NOMO-1 treated with DMSO at 0.1 percent for 48 hours (cell line): ENCODE results near the gene NAA10.

Experiments
- DNase-seq: peaks from one replicate; lab custom pipeline; 2025; ENCODE audit not compliant: unreplicated experiment; lab: John Stamatoyannopoulos, UW

Gene NAA10

DNA sequence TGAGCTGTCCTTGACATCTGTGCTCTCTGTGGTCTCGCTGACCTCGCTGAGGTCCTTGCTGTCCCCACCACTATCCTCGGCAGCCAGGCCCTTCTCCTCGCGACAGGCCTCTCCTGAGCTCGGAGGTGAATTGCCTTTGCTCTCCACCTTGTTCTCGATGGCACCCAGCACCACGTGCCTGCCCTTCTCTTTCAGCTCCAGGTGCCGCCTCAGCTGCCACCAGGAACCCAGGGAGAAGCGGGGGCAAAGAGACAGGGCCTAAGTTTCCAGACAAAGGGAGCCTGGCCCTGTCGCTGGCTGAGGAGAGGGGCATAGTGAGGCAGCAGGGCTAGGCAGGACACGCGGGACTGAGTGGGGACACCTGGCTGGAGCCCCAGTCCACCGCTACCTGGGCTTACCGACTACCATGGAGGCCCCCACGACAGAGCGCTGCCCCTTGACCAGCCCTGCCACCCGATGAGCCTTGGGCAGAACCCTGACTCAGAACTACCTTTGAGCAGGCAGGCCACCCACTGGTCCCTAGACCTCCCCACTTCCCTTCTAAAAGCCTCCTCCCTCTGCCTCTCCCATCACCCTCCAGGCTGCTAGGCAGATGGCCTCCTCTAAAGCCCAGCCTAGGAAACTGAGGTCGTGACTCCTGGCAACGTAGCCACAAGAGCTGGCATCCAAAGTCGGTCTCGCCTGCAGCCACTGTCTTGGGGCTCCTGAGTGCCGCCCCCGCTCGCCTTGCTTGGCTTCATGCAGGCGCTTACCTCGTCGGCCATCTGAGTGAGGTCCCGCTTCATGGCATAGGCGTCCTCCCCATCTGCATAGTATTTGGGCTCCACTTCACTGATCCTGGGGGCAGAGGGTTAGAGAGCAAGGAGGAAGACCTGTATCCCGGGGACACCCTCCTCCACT, 4.6 kb downstream of the NAA10 start:
- no peak for DNase-seq

DNA sequence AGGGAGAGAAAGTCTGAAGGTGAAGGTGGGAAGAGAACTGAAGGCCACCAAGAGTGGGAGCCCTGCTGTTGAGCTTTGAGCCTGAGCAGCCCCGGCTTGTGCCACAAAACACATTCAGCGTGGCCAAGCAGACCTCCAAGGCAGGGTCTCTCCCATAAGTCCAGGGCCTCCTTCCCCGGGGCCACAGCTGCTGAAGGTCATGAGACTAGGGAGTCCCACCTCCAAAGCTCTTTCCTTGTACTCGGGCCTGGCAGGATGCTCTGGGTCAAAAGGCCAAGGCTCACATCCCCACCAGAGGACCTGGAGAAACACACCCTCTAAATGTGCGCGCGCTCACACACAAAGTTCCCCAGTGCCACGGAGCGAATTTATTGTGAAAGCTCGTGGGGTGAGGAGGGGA, 5.3 kb downstream of the NAA10 start:
- no peak for DNase-seq

DNA sequence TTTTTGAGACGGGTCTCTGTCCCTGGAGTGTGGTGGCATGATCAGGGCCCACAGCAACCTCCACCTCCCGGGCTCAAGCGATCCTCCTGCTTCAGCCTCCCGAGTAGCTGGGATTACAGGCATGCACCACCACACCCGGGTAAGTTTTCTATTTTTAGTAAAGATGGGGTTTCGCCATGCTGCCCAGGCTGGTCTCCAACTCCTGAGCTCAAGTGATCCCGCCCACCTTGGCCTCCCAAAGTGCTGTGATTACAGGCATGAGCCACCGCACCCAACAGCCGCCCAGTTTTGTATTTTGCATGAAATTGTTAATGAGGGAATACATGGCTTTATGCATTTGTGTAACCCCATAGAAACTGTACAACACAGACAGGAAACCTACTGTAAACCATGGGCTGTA, 6.0 kb downstream of the NAA10 start:
- no peak for DNase-seq

GRCh38 chrX:153927922-153928760, 6.7 kb downstream of the NAA10 start:
- peak; percentile 97 for DNase-seq

GRCh38 chrX:153927672-153927921, 7.2 kb downstream of the NAA10 start:
- no peak for DNase-seq

DNA sequence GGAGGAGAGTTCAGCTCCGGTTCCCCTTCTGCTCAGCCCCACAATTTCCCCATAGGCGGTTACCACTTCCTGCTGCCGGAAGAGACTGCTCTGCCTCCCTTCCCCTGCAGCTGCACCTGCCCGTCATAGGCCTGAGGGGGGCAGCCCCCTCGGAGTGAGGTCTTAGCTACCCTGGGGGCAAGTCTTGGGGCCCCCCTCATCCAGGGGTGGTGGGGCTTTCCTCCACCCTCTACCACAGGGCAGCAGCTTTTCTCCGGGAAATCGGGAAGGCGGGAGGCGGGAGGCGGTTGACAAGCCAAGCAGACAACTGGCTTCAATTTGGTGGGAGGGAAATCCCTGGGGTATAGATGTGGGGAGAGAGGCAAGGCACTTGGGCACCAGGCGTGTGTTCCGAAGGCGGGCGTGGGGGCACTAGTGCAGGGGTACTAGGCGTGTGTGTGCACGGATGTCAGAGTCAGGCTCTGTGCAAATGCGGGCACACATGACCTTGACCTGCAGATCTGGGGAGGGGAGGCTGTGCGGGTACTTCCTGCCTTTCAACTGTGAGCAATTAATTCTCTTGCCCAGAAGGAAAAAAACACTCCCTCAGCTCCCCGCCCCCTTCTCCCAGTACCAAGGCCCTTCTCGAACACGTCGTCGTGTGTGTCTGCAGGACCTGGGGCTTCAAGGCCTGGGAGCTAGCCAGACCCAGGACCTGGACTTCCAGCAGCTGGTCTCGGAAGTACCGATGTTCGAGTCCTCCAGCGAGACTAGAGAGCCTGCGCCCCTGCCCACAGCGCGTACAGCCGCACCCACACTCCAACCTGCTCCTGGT, 7.8 kb downstream of the NAA10 start:
- DNase-seq: peak; percentile 94

- DNase-seq: peak; percentile 57
Measured at GRCh38 chrX:153926552-153926857, 8.3 kb downstream of the NAA10 start.

- peak; percentile 28 for DNase-seq
Measured at GRCh38 chrX:153925739-153926551, 8.9 kb downstream of the NAA10 start, which contains the start of gene ARHGAP4. Gene ARHGAP4 (minus strand): TSS chrX:153926264. CDS start chrX:153926202, 62 bp downstream.

GRCh38 chrX:153925387-153925738, 9.5 kb downstream of the NAA10 start:
- DNase-seq: peak; percentile 19

- DNase-seq: peak; percentile 51
Measured at GRCh38 chrX:153924149-153924861, 10.5 kb downstream of the NAA10 start.

- no peak for DNase-seq
Measured at GRCh38 chrX:153922932-153923857, 11.6 kb downstream of the NAA10 start.

- no peak for DNase-seq
Measured at GRCh38 chrX:153921511-153922446, 13.1 kb downstream of the NAA10 start.

- DNase-seq: no peak
Measured at GRCh38 chrX:153921070-153921469, 13.8 kb downstream of the NAA10 start.

DNA sequence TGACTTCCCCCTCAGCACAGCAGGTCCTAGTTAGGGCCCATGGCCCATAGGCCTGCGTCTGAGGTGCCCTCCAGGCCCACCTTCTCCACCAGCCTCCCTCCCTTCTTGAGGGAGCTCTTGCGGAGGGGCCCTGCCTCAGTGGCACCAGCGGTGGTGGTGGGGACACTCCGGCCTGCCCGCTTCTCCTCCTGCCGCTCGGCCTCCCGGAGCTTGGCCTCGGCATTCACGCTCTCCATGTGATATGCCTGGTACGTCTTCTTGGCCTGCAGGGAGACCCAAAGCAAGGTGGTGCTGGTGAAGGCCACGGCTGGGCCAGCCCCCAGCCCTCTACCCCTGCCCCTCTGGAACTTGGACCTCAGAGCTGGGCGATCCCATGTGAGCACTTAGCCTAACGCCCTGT, 14.3 kb downstream of the NAA10 start:
- no peak for DNase-seq

- DNase-seq: no peak
Measured at GRCh38 chrX:153919281-153919680, 15.6 kb downstream of the NAA10 start.

DNA sequence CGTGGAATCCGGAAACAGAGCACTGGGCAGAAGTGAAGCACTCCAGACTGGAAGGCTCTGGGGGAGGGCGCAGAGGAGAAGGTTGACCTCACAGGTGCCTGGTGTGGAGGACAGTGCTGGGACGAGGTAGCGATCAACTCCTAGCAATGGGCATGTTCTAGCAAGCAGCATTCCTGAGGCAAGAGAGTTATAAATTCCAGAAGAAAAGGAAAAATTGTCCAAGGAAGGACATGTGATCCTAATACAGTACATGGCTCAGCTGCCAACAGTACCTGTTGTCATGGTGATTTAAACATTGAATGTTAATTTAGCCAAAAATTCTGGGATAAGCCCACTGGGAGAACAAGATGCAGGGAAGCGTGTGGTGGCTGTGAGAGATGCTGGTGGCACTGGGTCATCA, 17.0 kb downstream of the NAA10 start:
- DNase-seq: no peak

DNA sequence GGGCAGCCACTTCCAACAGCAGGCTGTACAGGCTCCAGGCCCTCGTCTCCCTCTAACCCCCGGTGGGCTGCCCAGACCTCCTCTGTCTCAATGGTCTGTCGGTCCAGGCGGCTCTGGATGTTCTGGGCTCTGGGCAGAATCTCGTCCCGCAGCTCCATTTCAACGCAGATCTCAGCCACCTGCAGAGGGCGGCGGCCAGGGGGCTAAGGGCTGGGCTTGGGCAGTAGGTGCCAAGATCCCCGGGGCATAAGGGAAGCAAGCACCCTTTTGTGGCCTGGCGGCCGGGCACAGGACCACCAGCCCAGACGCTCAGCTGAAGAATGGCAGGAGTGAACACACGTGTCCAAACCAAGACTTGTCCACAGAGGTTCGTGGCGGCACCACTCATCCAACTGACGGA, 21.1 kb downstream of the NAA10 start:
- DNase-seq: no peak

DNA sequence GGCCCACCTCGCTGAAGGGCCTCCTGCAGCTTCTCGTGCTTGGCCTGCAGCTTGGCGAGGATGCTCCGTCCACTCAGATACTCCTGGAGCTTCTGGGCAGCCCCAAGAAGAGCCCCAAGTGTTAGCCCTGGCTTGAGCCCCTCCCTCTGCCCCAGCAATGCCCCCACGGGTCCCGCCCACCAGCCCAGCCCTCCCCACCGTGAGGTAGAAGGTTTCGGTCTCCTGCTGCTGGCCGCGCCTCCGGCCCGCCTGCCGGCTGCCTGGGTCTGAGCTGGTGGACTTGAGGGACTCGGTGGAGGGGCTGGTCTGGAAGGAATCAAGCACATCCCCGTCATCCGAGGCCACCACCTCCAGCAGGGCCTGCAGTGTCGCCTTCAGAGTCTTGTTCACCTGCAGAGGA, 21.6 kb downstream of the NAA10 start:
- DNase-seq: no peak
